C4-2B (cell line): ENCODE measurements around the gene ITPRIP.

Source experiments
- CTCF ChIP-seq: fragments of 450-650 bp; conservative IDR thresholded peaks from 2 replicates; pipeline ENCODE4 v1.5.1; 2017; ENCODE audit warnings: mild to moderate bottlenecking
- ZFX ChIP-seq: fragments of 450-650 bp; IDR thresholded peaks from 2 replicates; pipeline ENCODE4 v1.6.1; 2017

DNA sequence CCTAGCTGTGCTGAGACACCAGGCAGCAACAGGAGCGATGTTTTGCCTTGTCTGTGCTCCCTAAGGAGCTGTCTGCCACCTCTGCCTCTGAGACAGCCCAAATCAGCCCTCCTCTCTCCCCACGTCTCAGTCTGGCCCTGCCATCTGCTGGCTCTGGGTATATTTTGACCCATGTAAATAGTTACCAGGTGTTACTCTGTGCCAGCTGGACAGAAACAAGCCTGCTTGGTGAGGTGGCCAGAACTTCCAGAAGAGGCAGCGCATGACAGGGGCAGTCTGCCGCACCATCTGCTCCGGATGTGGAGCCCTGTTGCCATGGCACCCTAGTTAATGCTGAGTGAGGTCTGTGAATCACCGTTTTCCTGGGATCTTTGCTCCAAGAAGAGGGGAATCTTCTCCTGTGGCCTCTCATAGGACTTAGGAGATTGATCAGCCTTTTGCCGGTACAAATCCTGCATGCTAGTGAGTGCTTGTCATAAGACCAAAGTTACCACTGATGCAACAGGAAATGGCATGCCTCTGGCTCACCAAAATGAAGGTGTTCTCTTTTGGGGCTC lies 37.5 kb downstream of the ITPRIP start:
- TF ChIP-seq CTCF: peak; percentile 23
- no peak for TF ChIP-seq ZFX
